GM19240 (cell line): ENCODE results near the gene TRUB2.
"Not testable (repeated sequence)": the region's sequence is repeated elsewhere in the genome, so short reads cannot be mapped to it uniquely, and the experiment has no call there.

Source experiments
- DNase-seq: peaks from one replicate; pipeline ENCODE4 v3.0.0; 2011; ENCODE audit warnings: low spot score; ENCODE audit not compliant: insufficient read length

TRUB2 gene

GRCh38 chr9:128304136-128304970 is 17.9 kb downstream of the TRUB2 start:
- no peak for DNase-seq

DNA sequence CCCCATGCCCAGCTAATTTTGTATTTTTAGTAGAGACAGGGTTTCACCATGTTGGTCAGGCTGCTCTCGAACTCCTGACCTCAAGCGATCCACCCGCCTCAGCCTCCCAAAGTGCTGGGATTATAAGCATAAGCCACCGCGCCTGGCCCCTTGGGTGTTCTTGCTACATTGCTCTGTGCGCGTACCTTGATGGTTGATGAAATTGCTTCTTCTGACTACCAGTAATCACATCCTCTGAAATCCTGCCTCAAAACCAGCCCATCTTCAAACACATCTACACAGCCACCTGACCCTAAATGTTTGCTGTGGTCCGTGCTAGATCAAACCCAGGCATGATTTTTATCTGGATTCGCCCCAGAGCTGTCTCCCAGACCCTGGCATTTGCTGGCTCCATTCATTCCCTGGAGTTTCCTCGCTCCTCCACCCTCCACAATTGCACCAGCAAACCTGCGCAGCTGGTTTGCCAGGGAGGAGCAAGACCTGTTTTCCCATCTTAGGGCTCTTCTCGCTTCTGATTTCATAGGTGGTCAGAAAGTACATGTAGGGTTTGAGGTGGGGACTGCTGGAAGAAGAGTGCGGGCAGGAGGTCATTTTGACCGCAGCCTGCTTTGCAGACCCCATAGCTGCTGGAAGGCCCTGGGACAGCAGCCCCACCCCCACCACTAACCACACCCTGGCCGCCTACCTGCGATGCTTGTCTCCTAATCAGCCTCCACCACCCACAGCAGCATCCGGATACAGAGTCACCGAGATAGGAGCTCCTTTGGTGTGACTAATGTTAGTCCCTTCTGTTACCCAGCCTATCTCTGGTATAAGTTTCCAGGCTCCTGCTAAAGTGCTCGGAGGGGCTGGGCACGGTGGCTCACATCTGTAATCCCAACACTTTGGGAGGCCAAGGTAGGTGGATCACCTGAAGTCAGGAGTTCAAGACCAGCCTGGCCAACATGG is 23.4 kb downstream of the TRUB2 start:
- DNase-seq, result no peak

DNA sequence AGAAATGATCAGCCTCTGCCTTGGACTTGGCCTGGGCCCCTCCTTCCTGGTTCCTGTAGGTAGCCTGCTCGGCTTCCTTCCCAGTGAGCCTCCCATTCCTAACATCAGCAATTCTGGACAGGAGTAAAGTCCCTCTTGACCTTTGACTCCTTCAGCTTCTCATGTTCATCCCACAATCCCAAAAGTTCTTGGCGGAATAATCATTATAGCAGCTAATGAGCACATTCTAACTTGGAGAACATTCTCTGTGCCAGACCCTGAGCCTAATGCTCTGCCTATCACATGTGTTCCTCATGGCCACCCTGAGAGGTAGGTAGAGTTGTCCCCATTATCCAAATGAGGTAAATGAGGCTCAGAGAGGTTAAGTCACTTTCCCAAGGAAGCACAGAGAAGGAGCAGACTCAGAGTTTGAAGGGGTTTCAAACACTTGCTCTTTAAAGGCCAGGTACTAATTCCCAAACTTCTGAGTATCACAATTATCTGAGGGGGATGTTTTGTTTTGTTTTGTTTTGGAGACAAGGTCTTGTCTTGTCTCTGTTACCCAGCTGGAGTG is 24.9 kb downstream of the TRUB2 start:
- DNase-seq, result no peak

- no peak for DNase-seq
Measured at GRCh38 chr9:128296340-128297220, 25.7 kb downstream of the TRUB2 start.

DNA sequence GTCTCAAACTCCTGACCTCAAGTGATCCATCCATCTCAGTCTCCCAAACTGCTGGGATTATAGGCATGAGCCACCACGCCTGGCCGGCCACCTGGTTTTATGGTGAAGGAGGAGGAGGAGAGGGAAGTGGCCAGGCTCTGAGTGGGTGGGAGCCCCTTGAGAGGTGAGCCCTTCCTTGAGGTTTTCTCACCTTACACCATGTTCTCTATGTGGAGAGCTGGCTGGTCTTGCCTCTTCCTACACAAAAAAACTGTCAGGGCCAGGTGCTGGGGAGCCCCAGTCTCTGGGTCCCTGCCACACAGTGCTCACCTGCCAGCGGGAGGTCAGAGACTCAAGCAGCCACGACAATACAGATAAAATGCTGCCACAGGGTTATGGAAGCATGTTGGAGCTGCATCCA is 28.1 kb downstream of the TRUB2 start:
- no peak for DNase-seq

DNA sequence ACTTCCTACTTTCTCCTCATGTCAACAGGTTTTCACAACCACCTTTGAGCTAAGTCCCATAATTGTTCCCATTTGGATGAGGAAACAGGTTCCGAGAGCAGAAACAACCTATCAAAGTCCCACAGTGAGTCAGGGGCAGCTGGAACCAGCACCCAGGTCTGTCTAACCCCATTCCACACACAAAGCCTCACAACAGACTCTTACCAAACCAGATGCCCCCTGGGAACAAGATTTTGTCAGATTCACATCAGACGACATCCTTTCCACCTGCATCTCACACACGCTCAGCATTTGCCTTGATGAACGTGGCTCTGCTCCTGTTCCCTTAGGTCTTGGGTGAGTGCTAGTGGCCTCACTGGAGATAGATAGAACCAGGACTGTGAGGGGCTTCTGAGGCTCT is 29.2 kb downstream of the TRUB2 start:
- DNase-seq, result no peak

GRCh38 chr9:128292009-128292408 is 30.2 kb downstream of the TRUB2 start:
- DNase-seq, result no peak

DNA sequence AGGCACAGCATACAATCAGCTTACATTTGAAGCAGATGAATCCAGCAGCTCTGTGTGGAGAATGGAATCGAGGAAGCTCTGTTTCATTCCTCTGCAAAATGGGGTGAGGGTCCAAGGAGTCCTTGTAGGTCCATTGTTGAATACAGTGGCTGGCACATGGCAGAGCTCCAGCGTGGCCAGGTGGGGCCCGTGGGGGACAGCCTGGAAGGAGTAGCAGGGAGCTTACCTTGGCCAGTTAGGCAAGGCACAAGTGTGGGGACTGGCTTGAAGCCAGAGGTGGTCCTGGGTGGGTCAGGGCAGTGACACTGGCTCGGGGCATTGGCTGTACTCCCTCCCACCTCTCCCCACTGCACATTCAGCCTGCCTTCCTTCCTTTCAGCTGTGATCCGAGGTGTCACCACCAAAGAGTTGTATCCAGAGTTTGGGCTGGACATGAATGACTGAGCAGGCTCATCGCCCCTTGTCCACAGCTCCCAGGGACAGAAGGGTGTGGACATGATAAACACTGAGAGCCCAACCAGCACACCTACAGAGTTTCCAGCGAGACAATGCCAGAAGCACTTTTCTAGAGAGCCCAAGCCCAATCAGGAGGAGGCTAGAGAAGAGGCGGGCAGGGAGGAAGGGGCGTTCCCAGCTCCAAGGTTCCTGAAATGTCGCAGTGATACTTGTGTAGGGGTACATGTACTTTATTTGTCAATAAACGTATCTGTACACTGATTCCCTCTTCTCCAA is 33.8 kb downstream of the TRUB2 start:
- DNase-seq, result no peak

GRCh38 chr9:128286440-128286839 is 35.8 kb downstream of the TRUB2 start:
- no peak for DNase-seq

GRCh38 chr9:128285033-128285784 is 37.0 kb downstream of the TRUB2 start:
- no peak for DNase-seq

GRCh38 chr9:128282500-128282899 is 39.7 kb downstream of the TRUB2 start:
- DNase-seq, result no peak

DNA sequence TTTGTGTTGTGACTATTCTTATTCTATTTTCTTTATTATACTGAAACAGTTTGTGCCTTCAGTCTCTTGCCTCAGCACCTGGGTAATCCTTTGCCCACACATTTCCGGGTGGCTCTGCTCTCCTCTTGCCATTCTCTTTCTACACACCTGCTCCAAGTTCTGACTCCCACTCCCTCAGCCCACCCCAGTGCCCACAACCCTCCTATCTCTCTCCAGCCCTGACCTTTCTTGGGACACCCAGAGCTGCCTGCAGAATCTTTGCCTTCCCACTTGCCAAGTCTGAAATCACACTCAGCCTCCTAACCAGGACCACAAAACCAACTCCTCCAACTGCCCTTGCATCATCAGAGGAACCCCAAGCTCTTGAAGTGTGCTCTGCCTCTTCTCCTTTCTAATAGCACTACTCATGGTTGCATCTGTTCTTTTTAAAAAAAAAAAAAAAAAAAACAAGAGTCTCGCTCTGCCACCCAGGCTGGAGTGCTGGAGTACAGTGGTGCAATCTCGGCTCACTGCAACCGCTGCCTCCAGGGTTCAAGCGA is 42.1 kb downstream of the TRUB2 start:
- no peak for DNase-seq

DNA sequence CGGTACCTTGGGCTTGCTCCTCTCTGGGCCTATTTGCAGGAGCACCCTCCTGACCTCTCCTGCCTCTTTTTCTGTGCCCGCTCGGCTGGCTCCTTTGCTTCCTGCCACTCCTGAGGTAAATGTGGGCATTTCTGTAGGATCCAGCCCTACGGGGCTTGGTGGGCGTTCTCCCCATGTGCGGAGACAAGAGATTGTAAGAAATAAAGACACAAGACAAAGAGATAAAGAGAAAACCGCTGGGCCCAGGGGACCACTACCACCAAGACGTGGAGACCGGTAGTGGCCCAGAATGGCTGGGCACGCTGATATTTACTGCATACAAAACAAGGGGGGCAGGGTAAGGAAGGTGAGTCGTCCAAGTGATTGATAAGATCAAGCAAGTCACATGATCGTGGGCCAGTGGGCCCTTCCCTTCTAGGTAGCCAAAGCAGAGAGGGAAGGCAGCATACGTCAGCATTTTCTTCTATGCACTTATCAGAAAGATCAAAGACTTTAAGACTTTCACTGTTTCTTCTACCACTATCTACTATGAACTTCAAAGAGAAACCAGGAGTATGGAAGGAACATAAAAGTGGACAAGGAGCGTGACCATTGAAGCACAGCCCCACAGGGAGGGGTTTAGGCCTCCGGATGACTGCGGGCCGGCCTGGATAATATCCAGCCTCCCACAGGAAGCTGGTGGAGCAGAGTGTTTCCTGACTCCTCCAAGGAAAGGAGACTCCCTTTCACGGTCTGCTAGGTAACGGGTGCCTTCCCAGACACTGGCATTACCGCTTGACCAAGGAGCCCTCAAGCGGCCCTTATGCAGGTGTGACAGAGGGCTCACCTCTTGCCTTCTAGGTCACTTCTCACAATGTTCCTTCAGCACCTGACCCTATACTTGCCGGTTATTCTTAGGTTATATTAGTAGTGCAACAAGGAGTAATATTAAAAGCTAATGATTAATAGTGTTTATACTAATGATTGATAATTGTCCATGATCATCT is 42.9 kb downstream of the TRUB2 start:
- not testable (repeated sequence) for DNase-seq

- DNase-seq, result no peak
Measured at GRCh38 chr9:128276574-128277270, 45.5 kb downstream of the TRUB2 start.

DNA sequence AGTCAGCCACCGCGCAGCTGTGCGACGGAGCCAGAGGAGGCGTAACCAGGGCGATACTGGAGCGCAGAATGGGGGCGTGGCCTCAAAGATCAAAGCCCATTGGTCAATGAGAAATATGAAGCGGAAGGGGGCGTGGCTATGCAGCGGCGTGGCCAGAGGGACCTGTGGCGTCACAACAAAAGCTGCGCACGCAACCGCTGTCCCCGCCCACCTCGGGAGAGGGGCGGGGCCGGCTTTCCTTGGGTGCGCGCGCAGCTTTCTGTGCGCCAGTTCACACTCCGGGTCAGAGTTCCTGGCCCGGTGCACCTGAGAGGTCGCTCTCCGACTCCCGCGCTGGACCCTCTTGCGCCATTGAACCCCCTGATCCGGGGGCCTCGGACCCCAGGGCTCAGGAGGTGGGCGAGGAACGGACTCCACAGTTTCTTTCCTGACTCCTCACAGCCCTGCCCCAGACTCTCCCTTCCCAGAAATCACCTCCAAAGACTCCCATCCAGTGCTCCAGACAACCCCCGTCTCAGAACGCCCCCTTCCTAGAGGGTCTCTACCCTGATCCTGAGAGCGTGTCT is 46.2 kb downstream of the TRUB2 start, which contains the start of gene SWI5:
TSS of gene SWI5 (plus strand) at position 269 of the 566 bp plus-strand sequence.
- peak; percentile 95 for DNase-seq

- peak; percentile 71 for DNase-seq
Measured at GRCh38 chr9:128275198-128276007, 46.8 kb downstream of the TRUB2 start, which contains the start of gene GOLGA2. GOLGA2 (minus strand) TSS chr9:128276007; CDS start chr9:128275976, 31 bp downstream.
